GM12801 (cell line): ENCODE data around the gene TRAK1.

Experiments
- CTCF ChIP-seq: IDR thresholded peaks from one replicate; pipeline ENCODE4 v1.5.1; 2011; ENCODE audit warnings: control low read depth; ENCODE audit not compliant: insufficient read length; ENCODE audit errors: extremely low read depth

TRAK1 gene

DNA sequence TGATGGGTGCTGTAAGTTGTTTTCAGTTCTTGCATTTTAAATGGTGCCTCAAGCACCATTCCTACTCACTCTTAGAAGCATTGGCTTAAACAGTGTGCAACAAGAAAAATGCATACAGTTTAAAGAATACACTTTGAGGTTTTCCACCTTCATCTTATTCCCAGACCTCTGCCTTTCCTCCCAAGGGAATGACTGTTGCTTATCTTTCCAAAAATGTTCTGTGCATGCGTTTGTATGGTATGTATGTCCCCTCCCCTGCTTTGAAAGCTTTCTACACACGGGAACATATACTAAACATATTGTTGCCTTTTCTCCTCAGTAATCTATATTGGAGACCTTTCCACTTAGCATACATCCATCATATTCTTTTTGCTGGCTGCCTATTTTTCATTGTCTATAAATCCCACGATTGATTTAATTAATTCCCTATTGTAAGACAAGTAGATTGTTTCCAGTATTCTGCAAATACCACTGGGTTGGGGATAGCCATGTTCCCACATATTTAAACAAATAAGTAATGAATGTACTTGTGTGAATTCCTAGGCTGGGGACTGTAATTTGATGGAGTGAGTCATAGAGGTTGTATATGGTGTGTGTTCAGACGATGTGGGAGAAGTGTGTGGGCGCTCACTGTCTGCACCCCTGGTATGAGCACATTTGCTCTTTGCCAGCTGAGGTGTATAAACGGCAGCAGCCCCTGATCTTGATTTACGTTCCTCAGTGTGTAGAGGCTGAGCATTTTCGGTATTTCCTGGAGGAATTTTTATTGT is 5.8 kb downstream of the TRAK1 start:
- no peak for TF ChIP-seq CTCF

- TF ChIP-seq CTCF = no peak
Observed at GRCh38 chr3:42097566-42097946, 6.4 kb downstream of the TRAK1 start.

DNA sequence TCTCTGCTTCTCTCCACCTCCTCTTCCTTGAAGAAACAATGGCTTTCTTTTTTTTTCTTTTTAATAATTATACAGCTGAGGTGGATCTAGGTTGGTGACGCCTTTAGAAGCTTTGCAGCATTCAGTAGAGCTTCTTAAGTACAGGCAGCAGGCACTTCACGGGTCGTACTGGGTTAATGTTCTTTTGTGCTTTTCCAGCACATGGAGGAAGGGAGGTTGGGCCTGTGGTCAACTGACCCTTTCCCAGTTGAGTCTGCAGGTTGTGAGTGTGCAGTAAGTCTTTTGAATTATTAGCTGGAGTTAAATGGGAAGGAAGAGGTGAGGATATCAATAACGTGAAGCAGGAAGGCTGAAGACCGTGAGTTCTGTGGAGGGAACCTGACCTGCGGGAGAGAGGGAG is 7.0 kb downstream of the TRAK1 start:
- no peak for TF ChIP-seq CTCF

DNA sequence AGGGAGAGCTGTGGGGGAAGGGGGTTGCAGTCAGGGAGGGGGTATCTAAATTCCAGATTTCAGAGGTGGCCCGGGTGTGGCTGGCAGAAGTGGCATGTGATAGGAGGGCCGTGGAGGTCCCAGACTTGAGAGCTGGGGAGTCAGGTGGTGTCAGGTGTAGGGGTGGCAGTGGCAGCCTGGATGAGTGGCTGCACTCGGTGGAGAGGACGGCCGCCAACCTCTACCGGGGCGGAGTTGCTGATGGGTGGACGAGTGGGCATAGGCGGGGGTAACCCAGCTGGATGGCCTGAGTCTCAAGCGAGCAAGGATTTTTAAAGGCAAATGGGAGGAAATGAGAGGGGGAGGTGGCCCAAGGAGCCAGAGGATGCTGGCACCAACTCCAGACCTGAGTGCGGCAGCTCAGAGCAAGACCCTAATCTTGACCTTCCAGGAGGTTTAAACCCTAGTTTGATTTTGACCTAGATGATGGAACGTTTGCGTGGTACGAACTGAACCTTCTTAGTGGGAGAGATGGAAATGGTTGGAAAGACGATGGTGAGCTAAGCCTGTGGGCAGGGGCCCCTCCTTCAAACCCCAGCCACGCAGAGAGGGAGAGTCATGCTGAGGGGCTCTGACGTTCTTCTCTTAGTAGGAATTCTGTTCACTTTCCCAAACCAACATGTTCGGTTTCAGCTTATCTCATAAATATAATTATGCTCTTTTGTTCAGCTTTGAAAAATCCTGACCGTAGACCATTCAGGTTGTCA is 8.0 kb downstream of the TRAK1 start:
- no peak for TF ChIP-seq CTCF

DNA sequence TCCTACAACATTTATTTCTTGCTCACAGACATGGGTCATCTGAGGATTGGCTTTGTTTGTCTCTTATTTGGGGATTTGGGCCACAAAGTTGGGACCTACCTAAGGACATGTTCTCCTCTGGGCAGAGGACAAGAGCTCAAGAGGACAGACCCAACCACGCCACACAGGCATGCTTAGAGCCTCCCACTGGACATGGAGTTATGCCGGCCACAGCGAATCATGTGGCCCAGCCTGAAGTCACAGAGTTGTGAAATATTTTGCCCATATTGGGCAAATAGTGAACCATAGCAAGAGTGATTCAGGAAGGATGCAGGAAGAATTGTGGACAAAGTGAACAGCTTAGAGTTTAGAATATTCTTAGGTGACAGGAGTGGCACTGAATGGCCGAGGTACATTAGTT is 9.9 kb downstream of the TRAK1 start:
- no peak for TF ChIP-seq CTCF

- no peak for TF ChIP-seq CTCF
Observed at GRCh38 chr3:42101481-42101880, 10.3 kb downstream of the TRAK1 start.

DNA sequence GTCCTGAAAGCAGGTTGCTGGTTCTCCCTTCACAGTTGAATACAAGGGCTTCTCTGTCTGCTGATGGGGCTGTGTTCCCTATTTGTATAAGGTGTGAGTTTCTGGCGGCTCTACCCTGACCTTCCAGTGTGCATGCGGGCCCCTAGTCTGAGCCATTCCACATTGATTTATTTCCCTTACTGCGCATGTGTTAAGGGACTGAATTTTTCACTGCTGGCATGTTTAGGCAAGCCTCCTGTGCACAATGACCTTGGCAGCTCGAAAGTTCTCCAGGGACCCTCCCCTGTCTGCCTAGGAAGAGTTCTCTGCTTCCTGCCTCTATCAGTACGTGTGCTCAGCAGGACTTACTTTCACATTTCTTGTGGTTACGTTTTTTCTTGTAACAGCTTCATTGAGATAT is 11.4 kb downstream of the TRAK1 start:
- TF ChIP-seq CTCF = no peak
